Gastrocnemius medialis (tissue), 4 donors: ENCODE measurements around the gene VAC14.

Experiments used
- CTCF ChIP-seq, 5 experiments: fragments of 450-650 bp in 3 of 5; fragments of 200-600 bp in 2 of 5; sonication (generic) in 2 of 5; IDR thresholded peaks in 4 of 5; conservative IDR thresholded peaks in 1 of 5; 1 replicate in 4 of 5; 2 replicates in 1 of 5; pipeline ENCODE4 v1.5.1; 2016 to 2019; ENCODE audit warnings: antibody characterized with exemption in 5 of 5, mild to moderate bottlenecking in 3 of 5, moderate library complexity in 3 of 5
- POLR2A ChIP-seq, 2 donors: fragments of 450-650 bp; IDR thresholded peaks; one replicate each; pipeline ENCODE4 v1.6.1; 2017; ENCODE audit warnings: antibody characterized with exemption in 2 of 2, mild to moderate bottlenecking in 2 of 2, moderate library complexity in 2 of 2

- TF ChIP-seq POLR2A (IDR thresholded peaks at IDR 0.05) (no peak), CTCF (IDR thresholded peaks at IDR 0.05 in 4 of 5, conservative IDR thresholded peaks at IDR 0.05 in 1 of 5) (no peak)
Measured at GRCh38 chr16:70674221-70675014, 126.5 kb downstream of the VAC14 start.
